OCI-M2 (cell line): Measurements from ENCODE around the gene UBN2.

Experiments used
- DNase-seq: peaks from one replicate; lab custom pipeline; 2025; ENCODE audit not compliant: unreplicated experiment; lab: John Stamatoyannopoulos, UW

Gene UBN2

DNA sequence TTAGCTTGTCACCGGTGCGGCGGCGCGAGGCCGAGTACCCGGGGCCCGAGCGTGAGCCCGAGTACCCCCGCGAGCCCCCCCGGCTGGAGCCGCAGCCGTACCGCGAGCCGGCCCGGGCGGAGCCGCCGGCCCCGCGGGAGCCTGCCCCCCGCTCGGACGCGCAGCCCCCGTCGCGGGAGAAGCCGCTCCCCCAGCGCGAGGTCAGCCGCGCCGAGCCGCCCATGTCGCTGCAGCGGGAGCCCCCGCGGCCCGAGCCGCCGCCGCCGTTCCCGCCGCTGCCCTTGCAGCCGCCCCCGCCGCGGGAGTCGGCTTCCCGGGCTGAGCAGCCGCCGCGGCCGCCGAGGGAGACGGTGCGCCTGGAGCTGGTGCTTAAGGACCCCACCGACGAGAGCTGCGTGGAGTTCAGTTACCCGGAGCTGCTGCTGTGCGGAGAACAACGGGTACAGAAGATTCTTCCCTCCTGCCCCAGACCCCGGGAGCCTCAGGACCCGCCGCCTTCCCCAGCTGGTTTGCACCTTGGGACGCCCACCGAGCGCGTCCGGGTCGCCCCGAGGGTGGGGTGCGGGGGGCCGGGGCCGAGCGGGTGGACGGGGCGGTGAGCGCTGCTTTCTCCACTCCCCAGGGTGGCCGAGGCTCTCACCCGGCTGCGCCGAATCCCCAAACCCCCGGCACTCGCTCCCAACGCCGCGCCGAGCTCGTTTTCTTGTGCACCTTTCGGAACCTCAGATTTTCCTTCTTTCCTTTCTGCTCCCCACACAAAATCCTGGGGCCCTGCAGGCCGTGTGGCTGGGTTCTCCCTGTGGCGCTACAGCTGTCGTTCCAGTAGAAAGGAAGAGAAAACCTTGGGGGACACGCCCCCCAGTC lies 708 bp downstream of the UBN2 start:
- DNase-seq: no peak

DNA sequence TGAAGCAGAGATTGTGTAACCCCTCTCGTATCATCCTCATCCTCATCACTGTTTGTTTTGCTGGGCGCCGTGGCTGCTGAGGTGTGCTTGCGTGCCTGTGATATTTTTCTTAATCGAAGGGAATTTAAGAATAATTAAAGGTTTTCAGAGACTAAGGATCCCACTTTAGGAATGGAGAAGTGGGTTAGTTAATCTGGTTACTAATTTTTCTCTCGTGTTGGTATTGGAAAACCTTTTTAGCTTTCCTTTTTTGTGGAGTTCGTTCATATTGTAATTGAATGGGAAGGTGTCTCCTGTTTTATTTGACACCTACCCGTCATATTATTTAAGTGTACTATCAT lies 1.3 kb downstream of the UBN2 start:
- DNase-seq: no peak

DNA sequence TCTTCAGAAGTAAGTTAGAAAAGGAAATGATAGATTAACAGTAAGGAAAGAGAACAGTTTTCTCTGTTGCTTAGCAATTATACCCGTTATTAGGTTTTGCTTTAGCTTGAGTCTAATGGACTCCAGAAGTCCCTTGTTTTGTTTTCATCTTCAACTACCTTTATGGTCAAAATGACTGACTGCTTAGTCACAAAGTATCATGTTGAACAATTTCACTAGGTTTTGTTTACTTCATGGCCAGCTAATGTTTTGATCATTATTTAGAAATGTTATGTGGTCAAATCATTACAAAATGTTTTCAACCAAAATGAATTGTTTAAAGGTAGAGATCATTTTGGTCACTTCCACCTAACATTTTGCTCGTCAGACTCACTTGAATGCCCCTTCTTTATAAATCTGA lies 1.9 kb downstream of the UBN2 start:
- DNase-seq: no peak

DNA sequence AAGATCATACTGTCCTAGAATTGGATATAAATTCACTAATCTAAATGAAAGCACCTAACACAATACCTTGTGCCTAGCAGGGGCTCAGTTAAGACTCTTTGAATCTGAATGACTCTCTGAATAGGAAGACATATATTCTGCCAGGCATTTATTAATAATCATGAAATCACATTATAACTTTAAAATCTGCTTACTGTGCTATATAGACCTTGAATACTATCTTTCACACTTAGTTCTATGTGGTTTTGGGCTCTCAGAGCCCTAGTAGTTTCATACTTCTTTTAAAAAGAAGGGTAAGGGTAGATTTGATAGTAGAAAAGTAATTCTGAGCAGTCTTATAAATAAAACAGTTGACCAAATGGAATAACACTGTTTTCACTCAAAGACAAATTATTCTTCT lies 10.2 kb downstream of the UBN2 start:
- DNase-seq: no peak

DNA sequence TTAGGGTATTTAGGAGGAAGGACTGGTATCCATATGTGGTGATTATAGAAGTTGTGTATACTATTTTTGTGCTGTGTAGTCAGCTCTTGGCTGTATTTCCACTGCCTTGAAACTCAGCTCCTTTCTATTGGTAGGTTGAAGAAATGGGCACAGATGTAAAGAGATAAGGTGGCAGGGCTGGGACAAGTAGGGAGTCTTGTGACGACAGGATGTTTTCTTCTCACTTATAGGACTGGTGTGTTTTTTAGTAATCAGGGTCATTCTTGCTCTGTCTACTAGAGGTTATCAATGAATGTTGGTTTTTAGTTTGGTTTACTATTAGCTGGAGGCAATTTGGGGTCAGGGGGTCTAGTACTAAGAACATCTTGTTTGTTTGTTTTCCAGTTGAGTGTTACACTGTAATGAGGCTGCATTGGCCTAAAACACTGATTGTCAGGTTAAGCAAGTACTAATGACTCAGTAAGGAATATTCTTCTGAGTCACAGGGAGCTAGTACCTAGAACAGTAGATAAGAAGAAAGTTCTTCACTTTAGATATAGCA lies 11.8 kb downstream of the UBN2 start:
- no peak for DNase-seq

DNA sequence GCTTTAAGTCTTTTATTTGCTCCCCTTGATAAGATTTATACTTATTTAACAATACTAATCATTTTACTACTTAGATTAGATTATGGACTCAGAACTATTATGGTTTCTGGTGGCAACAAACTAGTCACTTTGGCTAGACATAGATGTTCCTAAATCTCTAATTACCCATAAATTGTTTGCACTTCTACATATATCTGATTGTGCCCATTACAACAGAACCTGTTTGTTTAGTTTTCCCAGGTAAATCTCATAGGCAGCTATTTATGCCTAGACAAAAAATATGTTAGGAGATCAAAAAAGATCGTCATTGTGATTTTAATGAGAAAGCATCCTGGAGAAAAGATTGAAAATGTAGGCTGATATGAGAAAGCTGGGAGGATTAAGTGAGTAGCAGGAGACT lies 14.4 kb downstream of the UBN2 start:
- DNase-seq: no peak

DNA sequence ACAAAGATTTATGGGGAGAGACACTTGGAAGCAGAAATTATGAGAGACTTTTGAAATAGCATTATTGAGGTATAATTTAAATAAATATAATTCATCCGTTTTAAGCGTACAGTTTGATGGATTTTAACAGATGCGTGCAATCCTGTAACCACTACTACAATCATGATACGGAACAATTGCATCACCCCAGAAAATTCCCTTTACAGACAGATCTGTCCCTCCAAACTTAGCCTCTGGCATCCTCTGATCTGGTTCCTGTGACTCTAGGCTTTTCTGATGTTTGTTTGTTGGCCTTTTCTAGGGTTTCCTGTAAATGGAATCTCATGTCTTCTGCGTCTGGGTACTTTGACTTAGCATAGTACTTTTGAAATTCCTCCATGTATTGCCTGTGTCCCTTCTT lies 15.5 kb downstream of the UBN2 start:
- no peak for DNase-seq

DNA sequence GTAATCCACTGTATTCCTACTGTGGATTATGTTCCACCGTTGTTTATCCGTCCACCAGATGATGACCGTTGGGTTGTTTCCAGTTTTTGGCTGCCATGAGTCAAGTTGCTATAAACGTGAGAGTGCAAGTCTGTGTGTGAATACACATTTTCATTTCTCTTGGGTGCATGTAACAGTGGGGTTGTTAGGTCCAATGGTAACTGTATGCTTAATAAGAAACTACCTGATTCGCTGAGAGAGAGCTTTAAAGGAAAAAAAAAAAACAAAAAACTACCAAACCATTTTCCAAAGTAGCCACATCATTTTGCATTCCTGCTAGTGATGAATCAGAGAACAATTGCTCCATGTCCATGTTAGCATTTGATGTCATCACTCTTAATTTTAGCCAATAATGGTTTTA lies 15.9 kb downstream of the UBN2 start:
- no peak for DNase-seq

DNA sequence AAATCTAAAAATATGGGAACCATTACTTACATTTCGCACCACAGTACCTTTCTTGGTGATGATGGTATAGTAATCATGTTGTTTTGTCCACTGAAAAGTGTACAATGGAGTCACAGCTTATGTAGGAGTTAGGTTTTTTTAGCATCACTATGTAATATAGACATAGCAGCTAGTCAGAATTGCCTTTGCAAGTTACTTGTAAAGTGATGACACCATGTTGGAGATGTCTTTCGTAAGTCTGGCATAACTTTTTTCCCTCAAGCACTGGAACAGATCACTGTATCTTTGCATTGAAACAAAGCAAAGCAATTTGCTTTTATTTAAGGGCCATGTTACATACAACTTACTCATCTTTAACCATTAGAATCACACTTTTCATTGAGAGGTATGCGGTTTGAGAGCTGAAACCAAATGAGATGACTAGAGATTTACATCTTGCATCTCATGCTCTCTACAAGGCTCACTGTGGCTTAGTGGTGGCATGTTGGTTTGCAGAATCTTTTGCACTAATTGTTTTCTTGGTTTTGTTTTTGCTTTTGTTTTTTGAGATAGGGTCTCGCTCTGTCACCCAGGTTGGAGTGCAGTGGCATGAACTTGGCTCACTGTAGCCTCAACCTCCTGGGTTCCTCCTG lies 18.3 kb downstream of the UBN2 start:
- no peak for DNase-seq

DNA sequence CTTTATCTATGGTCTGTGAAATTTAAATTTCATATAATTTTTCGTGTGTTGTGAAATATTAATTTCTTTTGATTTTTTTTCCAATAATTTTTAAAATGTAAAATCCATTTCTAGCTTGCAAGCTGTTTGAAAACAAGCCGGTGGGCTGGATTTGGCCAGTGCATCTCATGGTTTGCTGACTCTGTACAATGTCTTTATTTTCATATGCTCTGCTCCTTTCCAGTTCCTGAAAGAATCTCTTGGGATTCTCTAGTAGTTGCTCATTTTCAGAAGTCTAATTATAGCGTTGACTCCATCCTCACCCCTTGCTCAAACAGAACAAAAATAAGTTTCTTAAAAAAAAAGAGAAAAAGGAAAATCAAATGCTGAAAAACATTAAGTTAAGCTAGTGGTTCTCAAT lies 21.4 kb downstream of the UBN2 start:
- DNase-seq: no peak

DNA sequence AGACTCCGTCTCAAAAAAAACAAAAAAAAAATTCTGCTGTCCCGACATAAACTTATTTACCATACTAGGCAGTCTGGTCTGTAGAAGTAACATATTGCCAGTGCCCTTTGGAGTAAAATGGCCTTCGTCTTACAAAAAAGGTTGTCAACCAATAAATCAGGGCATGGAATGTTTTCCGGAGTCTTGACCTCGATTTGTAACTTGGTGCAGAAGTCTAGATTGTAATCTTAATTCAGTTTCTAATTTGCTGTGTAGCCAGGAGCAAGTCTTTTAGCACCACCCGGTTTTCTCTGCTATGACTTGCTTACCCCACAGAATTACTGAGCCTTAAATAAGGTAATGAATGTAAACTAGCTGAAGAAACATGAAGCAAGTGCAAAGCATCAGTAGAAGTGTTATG lies 23.2 kb downstream of the UBN2 start:
- no peak for DNase-seq

DNA sequence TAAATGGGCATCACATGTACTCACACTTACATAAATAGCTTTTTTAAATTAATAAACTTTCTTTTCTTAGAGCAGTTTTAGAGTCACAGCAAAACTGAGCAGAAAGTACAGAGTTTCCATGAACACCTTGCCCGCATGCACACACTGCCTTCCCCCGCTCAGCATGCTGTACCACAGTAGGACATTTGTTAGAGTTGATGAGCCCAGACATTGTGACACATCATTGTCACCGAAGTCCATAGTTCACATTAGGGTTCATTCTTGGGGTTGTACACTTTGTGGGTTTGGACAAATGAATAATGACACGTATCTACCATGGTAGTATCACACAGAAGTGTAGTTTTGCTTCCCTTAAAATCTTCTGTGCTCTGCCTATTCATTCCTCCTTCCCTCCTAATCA lies 23.7 kb downstream of the UBN2 start:
- DNase-seq: no peak

DNA sequence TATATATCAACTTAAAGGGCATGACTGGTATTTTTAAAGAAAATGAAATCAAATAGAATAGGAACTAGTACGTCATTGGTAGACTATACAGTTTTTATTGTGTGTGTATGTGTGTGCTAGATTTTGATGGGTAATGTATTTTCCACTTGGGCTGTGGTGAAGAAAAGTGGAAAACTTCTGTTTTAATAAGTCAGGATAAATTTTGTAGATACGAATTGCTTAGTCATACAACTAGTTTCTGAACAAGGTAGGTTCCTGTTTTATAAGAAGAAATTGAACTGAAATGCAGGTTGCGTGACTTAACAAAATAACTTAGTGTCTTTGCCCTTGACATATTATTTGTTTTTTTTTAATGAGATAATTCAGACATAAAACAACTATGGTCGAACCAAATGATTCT lies 24.3 kb downstream of the UBN2 start:
- no peak for DNase-seq

DNA sequence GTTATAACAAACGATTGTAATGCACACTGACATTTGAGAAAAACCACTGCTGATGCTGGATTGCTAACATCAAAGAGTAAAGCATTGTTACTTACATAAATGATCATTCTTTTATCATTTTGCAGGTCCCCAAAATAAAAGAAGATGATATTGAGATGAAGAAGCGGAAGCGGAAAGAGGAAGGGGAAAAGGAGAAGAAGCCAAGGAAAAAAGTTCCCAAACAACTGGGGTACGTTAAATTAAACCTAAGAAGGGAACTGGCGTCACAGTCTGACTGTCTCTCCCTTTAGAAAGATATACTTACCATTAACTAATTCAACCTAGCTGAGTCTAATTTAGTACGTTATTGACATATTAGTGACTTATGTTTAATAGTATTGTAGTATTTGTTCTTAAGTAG lies 28.1 kb downstream of the UBN2 start:
- no peak for DNase-seq

DNA sequence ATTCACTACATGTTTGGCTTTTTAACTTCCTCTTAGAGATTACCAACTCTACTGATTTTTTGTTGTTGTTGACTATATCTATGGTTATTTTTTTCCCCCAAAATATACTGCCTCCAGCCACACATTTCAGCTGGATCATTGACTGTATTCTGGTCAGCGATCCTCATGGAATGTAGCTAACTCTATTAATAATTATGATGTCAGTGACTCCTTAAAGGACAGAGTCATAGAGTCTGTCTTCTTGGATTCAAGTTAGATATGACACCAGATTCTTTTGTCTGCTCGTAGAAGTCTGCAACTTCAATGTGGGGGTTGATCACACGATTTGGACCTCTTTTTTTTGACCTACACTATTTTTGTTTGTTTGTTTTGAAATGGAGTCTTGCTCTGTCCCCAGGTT lies 33.2 kb downstream of the UBN2 start:
- DNase-seq: no peak

DNA sequence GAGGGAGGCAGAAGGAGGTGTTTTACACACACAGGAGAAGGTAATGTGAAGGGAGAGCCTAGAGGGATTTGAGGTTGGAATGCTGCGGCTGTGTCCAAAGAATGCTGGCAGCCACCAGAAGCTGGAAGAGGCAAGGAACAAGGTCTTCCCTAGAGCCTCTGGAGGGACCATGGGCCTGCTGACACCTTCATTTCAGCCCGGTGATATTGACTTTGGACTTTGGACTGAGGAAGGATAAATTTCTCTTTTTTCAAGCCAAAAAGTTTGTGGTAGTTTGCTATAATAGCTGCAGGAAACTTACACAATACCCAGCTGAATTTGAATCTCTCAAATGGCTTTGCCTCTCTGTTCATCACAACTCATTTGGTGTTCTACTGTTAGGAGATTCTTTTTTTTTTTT lies 34.6 kb downstream of the UBN2 start:
- DNase-seq: no peak

DNA sequence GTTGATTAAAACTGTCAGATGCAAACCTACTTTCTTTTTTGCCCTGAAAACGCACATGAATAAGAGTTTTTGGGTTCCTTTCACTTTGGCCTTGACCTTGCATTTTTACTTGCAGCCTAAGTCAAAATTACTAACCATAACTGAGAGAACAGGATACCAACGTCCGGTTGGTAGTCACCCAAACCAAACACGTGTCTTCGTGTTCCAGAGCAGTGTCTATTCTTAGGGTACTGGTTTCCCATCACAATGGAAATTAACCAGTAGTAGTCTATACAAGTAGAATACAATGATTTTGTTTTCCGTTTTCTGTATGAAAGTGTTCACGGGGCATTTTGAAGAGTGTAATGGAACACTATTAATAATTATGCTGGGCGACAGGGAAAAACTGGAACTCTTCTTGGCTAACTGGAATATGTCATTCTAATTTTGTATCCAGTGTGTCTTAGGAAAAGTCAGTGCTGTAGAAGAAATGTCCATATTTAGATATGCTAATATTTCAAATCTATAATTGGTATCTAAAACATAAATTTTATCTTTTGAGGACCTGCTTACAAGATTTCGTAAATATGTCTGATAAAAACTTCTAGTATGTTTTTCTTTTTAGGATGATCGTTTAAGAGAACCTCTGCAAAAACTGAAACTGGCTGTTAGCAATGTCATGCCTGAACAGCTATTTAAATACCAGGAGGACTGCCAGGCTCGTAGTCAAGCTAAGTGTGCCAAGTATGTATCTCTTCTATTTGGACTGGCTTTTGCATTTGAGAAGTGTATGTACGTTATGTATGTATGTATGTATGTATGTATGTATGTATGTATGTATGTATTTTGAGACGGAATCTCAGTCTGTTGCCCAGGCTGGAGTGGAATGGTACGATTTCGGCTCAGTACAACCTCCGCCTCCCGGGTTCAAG lies 40.9 kb downstream of the UBN2 start:
- no peak for DNase-seq

DNA sequence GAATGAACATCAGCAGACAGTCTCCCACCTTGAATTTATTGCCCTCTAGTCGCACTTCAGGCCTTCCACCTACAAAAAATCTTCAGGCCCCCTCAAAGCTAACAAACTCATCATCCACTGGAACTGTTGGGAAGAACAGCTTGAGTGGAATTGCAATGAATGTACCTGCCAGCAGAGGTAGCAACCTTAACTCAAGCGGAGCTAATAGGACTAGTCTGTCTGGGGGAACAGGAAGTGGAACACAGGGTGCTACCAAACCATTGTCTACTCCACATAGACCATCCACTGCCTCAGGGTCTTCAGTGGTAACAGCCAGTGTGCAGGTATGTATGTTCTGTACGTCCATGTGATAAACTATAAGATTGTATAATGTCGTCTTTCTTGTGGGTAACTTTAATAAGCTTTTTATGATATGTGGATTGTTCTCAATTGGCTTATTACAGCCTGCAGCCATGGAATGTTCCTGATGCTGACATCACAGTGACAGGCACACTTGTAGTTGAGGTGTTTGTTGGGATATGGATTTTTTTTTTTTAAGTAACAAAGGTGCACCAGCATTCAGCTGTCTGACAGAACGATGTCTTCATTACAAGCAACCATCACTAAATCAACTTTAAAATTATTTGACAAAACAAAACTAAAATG lies 53.3 kb downstream of the UBN2 start:
- no peak for DNase-seq

DNA sequence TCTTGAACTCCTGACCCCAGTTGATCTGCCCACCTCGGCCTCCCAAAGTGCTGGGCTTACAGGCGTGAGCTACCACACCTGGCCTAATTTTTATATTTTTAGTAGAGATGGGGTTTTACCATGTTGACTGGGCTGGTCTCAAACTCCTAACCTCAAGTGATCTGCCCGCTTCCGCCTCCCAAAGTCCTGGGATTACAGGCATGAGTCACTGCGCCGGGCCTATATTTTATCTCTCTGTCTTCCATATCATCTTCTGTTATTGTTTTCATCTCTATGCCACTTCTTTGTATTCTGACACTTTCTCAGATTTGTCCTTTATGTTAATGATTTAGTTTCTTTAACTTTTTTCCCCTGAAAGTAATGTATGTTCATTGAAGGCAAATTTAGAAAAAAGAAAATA lies 55.1 kb downstream of the UBN2 start:
- DNase-seq: no peak

DNA sequence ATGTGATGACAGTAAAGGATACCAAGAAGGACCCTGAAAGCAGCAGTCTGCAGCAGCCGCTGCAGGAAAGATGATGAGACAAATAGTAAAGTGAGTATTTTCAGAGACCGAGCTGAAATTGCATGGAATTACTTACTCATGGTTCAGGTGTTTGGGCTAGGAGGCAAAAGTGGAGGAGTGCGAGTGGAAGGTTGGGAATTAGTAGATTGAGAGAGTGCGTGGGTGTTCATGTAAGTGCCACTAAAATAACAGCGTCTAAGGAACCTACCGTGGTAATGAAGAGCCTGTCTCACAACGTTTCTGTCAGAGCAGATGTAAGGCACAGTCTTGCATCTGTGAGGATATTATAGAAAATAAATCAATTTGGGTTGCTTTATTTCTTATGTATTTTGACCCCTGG lies 61.8 kb downstream of the UBN2 start:
- no peak for DNase-seq

DNA sequence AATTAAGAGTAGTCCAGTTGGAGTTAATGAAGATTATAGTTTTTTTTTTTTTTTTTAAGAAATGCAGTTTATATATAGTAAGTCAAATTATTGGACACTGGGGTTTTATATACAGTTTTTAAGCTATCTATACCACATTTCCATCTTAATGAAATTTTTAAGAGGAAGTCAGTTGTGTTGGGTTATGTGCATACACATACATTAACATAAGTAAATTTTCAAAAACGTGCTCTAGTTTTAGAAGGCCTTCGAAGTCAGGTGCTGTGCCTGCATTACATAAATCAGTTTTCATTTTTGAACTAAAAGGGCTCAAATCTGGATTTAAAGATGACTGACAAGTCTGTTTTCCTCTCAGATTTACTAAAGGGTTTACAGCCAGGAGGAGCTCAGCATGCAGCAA lies 62.5 kb downstream of the UBN2 start:
- DNase-seq: no peak
